ENCODE results near the gene NSMCE4A. TPM values are rescaled to one million over a fixed set of nuclear protein-coding genes. Genes with fewer than 3 reads are reported as not detected.

The NSMCE4A gene
- total RNA-seq, 1 donor from 2014 or later = 13.1 TPM

- Histone ChIP-seq H3K9me3 (ENCODE audit: insufficient read depth, low read depth, low read length) (peaks cover 7% of the 10 kb centered on the region), H3K79me2 (ENCODE audit: insufficient read depth, low read length) (no peaks in the 10 kb centered on the region), H3K27me3 (ENCODE audit: insufficient read depth, low read length) (peaks cover 3% of the 10 kb centered on the region), H3K4me3 (ENCODE audit: insufficient read depth, low read depth, low read length) (no peak overlapping the region), H3K36me3 (ENCODE audit: insufficient read depth, low read length) (no peaks in the 10 kb centered on the region), H3K9ac (ENCODE audit: low read length) (no peak overlapping the region), H3K4me2 (ENCODE audit: low read length) (no peak overlapping the region), H4K20me1 (ENCODE audit: insufficient read depth, low read length) (no peaks in the 10 kb centered on the region), H3K27ac (ENCODE audit: low read depth, low read length) (no peak overlapping the region), H2AFZ (ENCODE audit: low read depth, low read length) (no peak overlapping the region), H3K4me1 (ENCODE audit: insufficient read depth, low read length) (no peaks in the 10 kb centered on the region)
- TF ChIP-seq, protein P1, sequence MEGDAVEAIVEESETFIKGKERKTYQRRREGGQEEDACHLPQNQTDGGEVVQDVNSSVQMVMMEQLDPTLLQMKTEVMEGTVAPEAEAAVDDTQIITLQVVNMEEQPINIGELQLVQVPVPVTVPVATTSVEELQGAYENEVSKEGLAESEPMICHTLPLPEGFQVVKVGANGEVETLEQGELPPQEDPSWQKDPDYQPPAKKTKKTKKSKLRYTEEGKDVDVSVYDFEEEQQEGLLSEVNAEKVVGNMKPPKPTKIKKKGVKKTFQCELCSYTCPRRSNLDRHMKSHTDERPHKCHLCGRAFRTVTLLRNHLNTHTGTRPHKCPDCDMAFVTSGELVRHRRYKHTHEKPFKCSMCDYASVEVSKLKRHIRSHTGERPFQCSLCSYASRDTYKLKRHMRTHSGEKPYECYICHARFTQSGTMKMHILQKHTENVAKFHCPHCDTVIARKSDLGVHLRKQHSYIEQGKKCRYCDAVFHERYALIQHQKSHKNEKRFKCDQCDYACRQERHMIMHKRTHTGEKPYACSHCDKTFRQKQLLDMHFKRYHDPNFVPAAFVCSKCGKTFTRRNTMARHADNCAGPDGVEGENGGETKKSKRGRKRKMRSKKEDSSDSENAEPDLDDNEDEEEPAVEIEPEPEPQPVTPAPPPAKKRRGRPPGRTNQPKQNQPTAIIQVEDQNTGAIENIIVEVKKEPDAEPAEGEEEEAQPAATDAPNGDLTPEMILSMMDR (IDR thresholded peaks at IDR 0.05; ENCODE audit: insufficient read depth, low read depth, low read length) = no peak
- TF ChIP-seq EZH2 (IDR thresholded peaks at IDR 0.05; ENCODE audit: insufficient read depth, low read length) = no peak
- Mint-ChIP-seq H3K36me3 (ENCODE audit: low read depth, unreplicated experiment) (no peaks in the 10 kb centered on the region), H3K9me3 (ENCODE audit: unreplicated experiment) (peaks cover 25% of the 10 kb centered on the region), H3K4me1 (ENCODE audit: low read depth, unreplicated experiment) (no peaks in the 10 kb centered on the region), H3K27me3 (ENCODE audit: low read depth, unreplicated experiment) (peaks cover 4% of the 10 kb centered on the region), H3K27ac (ENCODE audit: unreplicated experiment) (no peak overlapping the region), H3K4me3 (ENCODE audit: unreplicated experiment) (no peak overlapping the region)
- no peak for DNase-seq (ENCODE audit: low read depth)
- FAIRE-seq = no peak
These were observed 9.4 kb upstream of the NSMCE4A start for GRCh38 chr10:121984463-121984862.

DNA sequence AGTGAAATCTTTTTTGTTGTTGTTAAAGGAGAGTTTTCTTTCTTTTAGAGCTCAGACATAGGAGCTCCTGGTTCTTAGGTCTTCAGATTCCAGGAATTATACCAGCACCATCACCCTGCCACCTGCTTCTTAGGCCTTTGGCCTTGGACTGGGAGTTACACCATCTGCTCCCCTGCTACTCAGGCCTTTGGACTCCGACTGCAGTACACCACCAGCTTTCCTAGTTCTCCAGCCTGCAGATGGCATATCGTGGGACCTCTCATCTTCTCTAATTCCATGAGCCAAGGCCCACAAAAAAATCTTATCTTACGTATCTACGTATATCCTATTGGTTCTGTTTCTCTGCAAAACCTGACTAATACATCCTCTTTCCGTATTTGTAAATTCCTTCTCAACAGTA lies 8.8 kb upstream of the NSMCE4A start:
- Histone ChIP-seq H3K79me2 (ENCODE audit: insufficient read depth, low read length) (no peaks in the 10 kb centered on the region), H3K4me1 (ENCODE audit: insufficient read depth, low read length) (no peaks in the 10 kb centered on the region), H3K4me2 (ENCODE audit: low read length) (no peak overlapping the region), H3K27ac (ENCODE audit: low read depth, low read length) (no peak overlapping the region), H3K27me3 (ENCODE audit: insufficient read depth, low read length) (peaks cover 3% of the 10 kb centered on the region), H4K20me1 (ENCODE audit: insufficient read depth, low read length) (no peaks in the 10 kb centered on the region), H3K9ac (ENCODE audit: low read length) (no peak overlapping the region), H3K4me3 (ENCODE audit: insufficient read depth, low read depth, low read length) (no peak overlapping the region), H2AFZ (ENCODE audit: low read depth, low read length) (no peak overlapping the region), H3K36me3 (ENCODE audit: insufficient read depth, low read length) (no peaks in the 10 kb centered on the region), H3K9me3 (ENCODE audit: insufficient read depth, low read depth, low read length) (peaks cover 7% of the 10 kb centered on the region)
- Mint-ChIP-seq H3K9me3 (ENCODE audit: unreplicated experiment) (peaks cover 27% of the 10 kb centered on the region), H3K4me1 (ENCODE audit: low read depth, unreplicated experiment) (no peaks in the 10 kb centered on the region), H3K4me3 (ENCODE audit: unreplicated experiment) (no peak overlapping the region), H3K36me3 (ENCODE audit: low read depth, unreplicated experiment) (no peaks in the 10 kb centered on the region), H3K27ac (ENCODE audit: unreplicated experiment) (no peak overlapping the region), H3K27me3 (ENCODE audit: low read depth, unreplicated experiment) (peaks cover 4% of the 10 kb centered on the region)
- TF ChIP-seq, protein P1 (IDR thresholded peaks at IDR 0.05; ENCODE audit: insufficient read depth, low read depth, low read length) = no peak
- no peak for TF ChIP-seq EZH2 (IDR thresholded peaks at IDR 0.05; ENCODE audit: insufficient read depth, low read length)
- DNase-seq (ENCODE audit: low read depth) (no peak), FAIRE-seq (no peak)

- H3K4me3 Mint-ChIP-seq (ENCODE audit: unreplicated experiment) = no peak overlapping the region
- Histone ChIP-seq H3K4me1 (ENCODE audit: insufficient read depth, low read length) (no peaks in the 10 kb centered on the region), H3K27ac (ENCODE audit: low read depth, low read length) (no peak overlapping the region), H2AFZ (ENCODE audit: low read depth, low read length) (no peak overlapping the region), H3K79me2 (ENCODE audit: insufficient read depth, low read length) (no peaks in the 10 kb centered on the region), H3K9ac (ENCODE audit: low read length) (no peak overlapping the region), H3K4me3 (ENCODE audit: insufficient read depth, low read depth, low read length) (no peak overlapping the region), H4K20me1 (ENCODE audit: insufficient read depth, low read length) (no peaks in the 10 kb centered on the region), H3K4me2 (ENCODE audit: low read length) (no peak overlapping the region), H3K27me3 (ENCODE audit: insufficient read depth, low read length) (peaks cover 3% of the 10 kb centered on the region), H3K9me3 (ENCODE audit: insufficient read depth, low read depth, low read length) (peaks cover 7% of the 10 kb centered on the region), H3K36me3 (ENCODE audit: insufficient read depth, low read length) (no peaks in the 10 kb centered on the region)
- peaks cover 4% of the 10 kb centered on the region for H3K27me3 Mint-ChIP-seq (ENCODE audit: low read depth, unreplicated experiment)
- no peak overlapping the region for H3K27ac Mint-ChIP-seq (ENCODE audit: unreplicated experiment)
- no peaks in the 10 kb centered on the region for H3K36me3 Mint-ChIP-seq (ENCODE audit: low read depth, unreplicated experiment)
- DNase-seq (ENCODE audit: low read depth) (no peak), FAIRE-seq (no peak)
- H3K9me3 Mint-ChIP-seq (ENCODE audit: unreplicated experiment) = peaks cover 20% of the 10 kb centered on the region
- no peaks in the 10 kb centered on the region for H3K4me1 Mint-ChIP-seq (ENCODE audit: low read depth, unreplicated experiment)
- no peak for TF ChIP-seq EZH2 (IDR thresholded peaks at IDR 0.05; ENCODE audit: insufficient read depth, low read length)
- TF ChIP-seq, protein P1 (IDR thresholded peaks at IDR 0.05; ENCODE audit: insufficient read depth, low read depth, low read length) = no peak
These were observed 6.3 kb upstream of the NSMCE4A start for GRCh38 chr10:121981346-121981745.

Data from astrocyte (in vitro differentiated cells and primary cell).